NB4 (cell line): ENCODE data around the gene FAM107B.

Source experiments
- CTCF ChIP-seq: IDR thresholded peaks from one replicate; pipeline ENCODE4 v1.5.1; 2012; ENCODE audit warnings: low read depth, low read length
- MAX ChIP-seq: IDR thresholded peaks from 2 replicates; pipeline ENCODE4 v1.6.1; 2011; ENCODE audit warnings: low read depth, low read length
- POLR2A ChIP-seq: IDR thresholded peaks from 2 replicates; pipeline ENCODE4 v1.6.1; 2011; ENCODE audit warnings: mild to moderate bottlenecking; ENCODE audit not compliant: insufficient read length; ENCODE audit errors: extremely low read depth

GRCh38 chr10:14540062-14540461 lies 234.6 kb downstream of the FAM107B start:
- TF ChIP-seq CTCF, result no peak
- no peak for TF ChIP-seq MAX
- TF ChIP-seq POLR2A, result no peak
